ENCODE data around the gene PAX7. TPM values are rescaled to one million over a fixed set of nuclear protein-coding genes. Genes with fewer than 3 reads are reported as not detected.

Gene PAX7
- total and polyA plus RNA-seq, 7 donors = 1.7 to 11.7 (median 3.3) TPM

GRCh38 chr1:18731148-18731547, 100.5 kb downstream of the PAX7 start:
- ATAC-seq = no peak
- WGBS, 3 donors = 41 to 47% (median 44%) methylated on average over 6 of the region's 6 CpGs
- DNase-seq = no peak
- Histone ChIP-seq H3K9me3 (no peaks in the 10 kb centered on the region), H3K4me3 (no peak overlapping the region), H3K4me1 (no peaks in the 10 kb centered on the region), H3K36me3 (ENCODE audit: insufficient read depth in 1 of 2, low read depth in 1 of 2) (no peaks in the 10 kb centered on the region), H3K27me3 (ENCODE audit: insufficient read depth in 3 of 3, low read length in 2 of 3) (peaks cover 0 to 12% (median 4%) of the 10 kb centered on the region in 3 donors), H3K27ac (no peak overlapping the region)
- TF ChIP-seq, protein P1, sequence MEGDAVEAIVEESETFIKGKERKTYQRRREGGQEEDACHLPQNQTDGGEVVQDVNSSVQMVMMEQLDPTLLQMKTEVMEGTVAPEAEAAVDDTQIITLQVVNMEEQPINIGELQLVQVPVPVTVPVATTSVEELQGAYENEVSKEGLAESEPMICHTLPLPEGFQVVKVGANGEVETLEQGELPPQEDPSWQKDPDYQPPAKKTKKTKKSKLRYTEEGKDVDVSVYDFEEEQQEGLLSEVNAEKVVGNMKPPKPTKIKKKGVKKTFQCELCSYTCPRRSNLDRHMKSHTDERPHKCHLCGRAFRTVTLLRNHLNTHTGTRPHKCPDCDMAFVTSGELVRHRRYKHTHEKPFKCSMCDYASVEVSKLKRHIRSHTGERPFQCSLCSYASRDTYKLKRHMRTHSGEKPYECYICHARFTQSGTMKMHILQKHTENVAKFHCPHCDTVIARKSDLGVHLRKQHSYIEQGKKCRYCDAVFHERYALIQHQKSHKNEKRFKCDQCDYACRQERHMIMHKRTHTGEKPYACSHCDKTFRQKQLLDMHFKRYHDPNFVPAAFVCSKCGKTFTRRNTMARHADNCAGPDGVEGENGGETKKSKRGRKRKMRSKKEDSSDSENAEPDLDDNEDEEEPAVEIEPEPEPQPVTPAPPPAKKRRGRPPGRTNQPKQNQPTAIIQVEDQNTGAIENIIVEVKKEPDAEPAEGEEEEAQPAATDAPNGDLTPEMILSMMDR (IDR thresholded peaks at IDR 0.05) = no peak
- intact Hi-C loops (cut with DNase I) = no loop called here

- Histone ChIP-seq H3K27me3 (ENCODE audit: insufficient read depth in 3 of 3, low read length in 2 of 3) (peaks cover 0 to 12% (median 4%) of the 10 kb centered on the region in 3 donors), H3K9me3 (no peaks in the 10 kb centered on the region), H3K27ac (no peak overlapping the region), H3K36me3 (ENCODE audit: insufficient read depth in 1 of 2, low read depth in 1 of 2) (no peaks in the 10 kb centered on the region), H3K4me1 (no peaks in the 10 kb centered on the region), H3K4me3 (no peak overlapping the region)
- DNase-seq (no peak), ATAC-seq (no peak)
- intact Hi-C loops (cut with DNase I) = no loop called here
- WGBS, 3 donors = 79 to 87% (median 85%) methylated on average over 10 of the region's 10 CpGs
- TF ChIP-seq, protein P1 (IDR thresholded peaks at IDR 0.05) = no peak
These were observed 101.1 kb downstream of the PAX7 start for GRCh38 chr1:18731591-18732235.

DNA sequence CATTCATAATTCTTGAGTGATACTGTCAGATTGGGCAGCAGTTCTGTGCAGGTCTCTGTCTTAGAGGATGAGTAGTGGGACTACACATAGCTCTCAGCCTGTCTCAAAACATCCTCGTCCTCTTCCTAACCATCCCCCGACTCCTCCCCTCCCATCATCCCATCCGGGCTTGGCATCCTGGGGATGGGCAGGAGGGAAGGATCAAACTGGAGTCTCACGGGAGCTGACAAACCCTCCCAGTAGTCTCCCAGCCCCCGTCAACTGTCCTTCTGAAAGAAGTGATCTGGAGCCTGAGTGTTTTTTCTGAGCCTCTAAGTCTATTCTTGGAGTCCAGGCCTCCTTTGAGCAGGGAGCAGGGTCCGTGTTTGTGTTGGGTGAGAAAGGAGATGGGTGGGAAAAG, 102.0 kb downstream of the PAX7 start:
- WGBS, 3 donors = 54 to 65% (median 54%) methylated on average over 6 of the region's 6 CpGs
- H3K27me3 ChIP-seq (ENCODE audit: insufficient read depth in 3 of 3, low read length in 2 of 3) = peaks cover 0 to 12% (median 2%) of the 10 kb centered on the region in 3 donors

DNA sequence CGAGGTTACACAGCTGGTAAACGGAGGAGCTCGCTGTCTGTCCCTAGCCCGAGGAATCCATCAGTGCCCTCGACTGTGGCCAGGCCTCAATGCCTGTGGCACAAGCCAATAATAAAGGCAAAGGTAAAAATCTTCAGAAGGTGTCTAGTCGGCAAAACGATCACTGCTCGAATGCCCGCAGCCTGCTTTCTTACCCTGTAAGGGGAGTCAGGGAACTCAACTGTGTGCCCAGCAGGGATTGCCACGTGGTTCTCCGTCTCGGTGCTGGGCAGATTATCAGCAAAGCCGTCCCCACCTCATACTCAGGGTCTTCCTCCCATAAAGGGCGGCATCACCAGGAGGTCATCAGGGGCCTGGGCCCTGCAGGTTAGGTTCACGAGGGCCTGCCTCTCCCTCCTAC, 103.4 kb downstream of the PAX7 start:
- TF ChIP-seq, protein P1 (IDR thresholded peaks at IDR 0.05) = no peak
- peaks cover 0 to 21% (median 2%) of the 10 kb centered on the region in 3 donors for H3K27me3 ChIP-seq (ENCODE audit: insufficient read depth in 3 of 3, low read length in 2 of 3)

More for the DNA sequence above, 102.0 kb downstream of the PAX7 start:
- ATAC-seq (no peak), DNase-seq (no peak)
- no peaks in the 10 kb centered on the region for H3K36me3 ChIP-seq (ENCODE audit: insufficient read depth in 1 of 2, low read depth in 1 of 2)
- no peaks in the 10 kb centered on the region for H3K4me1 ChIP-seq
- no peak overlapping the region for H3K27ac ChIP-seq
- intact Hi-C loops (cut with DNase I) = no loop called here
- no peak overlapping the region for H3K4me3 ChIP-seq
- H3K9me3 ChIP-seq = no peaks in the 10 kb centered on the region
- TF ChIP-seq, protein P1 (IDR thresholded peaks at IDR 0.05) = no peak

More for the DNA sequence above, 103.4 kb downstream of the PAX7 start:
- 63 to 72% (median 65%) methylated on average over 15 of the region's 15 CpGs for WGBS, 3 donors
- ATAC-seq (no peak), DNase-seq (no peak)
- Histone ChIP-seq H3K27ac (no peak overlapping the region), H3K4me3 (no peak overlapping the region), H3K36me3 (ENCODE audit: insufficient read depth in 1 of 2, low read depth in 1 of 2) (no peaks in the 10 kb centered on the region), H3K4me1 (no peaks in the 10 kb centered on the region), H3K9me3 (no peaks in the 10 kb centered on the region)
- intact Hi-C loops (cut with DNase I) = no loop called here

All from psoas muscle (tissue), 8 donors.